CD14-positive monocyte (primary cell): ENCODE data around the gene NUS1. TPM values are rescaled to one million over a fixed set of nuclear protein-coding genes. Genes with fewer than 3 reads are reported as not detected.

Experiments
- DNase-seq, 3 donors: peaks; one replicate each; pipeline ENCODE4 v3.0.0-alpha.2; 2011 to 2022
- H2AFZ ChIP-seq: 2 replicates; pipeline ENCODE4 v1.6.0; 2012; ENCODE audit warnings: mild to moderate bottlenecking, low read depth, low read length, inconsistent platforms; ENCODE audit not compliant: insufficient read depth, poor library complexity, severe bottlenecking
- H3K27ac ChIP-seq, 2 donors: 1 replicate in 1 of 2; 2 replicates in 1 of 2; pipeline ENCODE4 v1.5.1; 2012 to 2013; ENCODE audit warnings: low read length in 2 of 2, control low read depth in 1 of 2, inconsistent platforms in 1 of 2, low read depth in 1 of 2, mild to moderate bottlenecking in 1 of 2
- H3K27me3 ChIP-seq, 2 donors: one replicate each; pipeline versions ENCODE4 v1.6.0 to v1.6.1; 2011 to 2013; ENCODE audit warnings: low read length in 2 of 2; ENCODE audit not compliant: control insufficient read depth in 2 of 2, insufficient read depth in 2 of 2
- H3K36me3 ChIP-seq, 2 donors: replicated peaks in 1 of 2; 1 replicate in 1 of 2; 2 replicates in 1 of 2; pipeline versions ENCODE4 v1.5.1 to v1.6.1; 2012 to 2013; ENCODE audit warnings: low read length in 2 of 2, control low read depth in 1 of 2, inconsistent platforms in 1 of 2, mild to moderate bottlenecking in 1 of 2; ENCODE audit not compliant: insufficient read depth in 2 of 2, control insufficient read depth in 1 of 2
- H3K4me1 ChIP-seq, 2 donors: 1 replicate in 1 of 2; 2 replicates in 1 of 2; pipeline versions ENCODE4 v1.5.1 to v1.6.1; 2012 to 2013; ENCODE audit warnings: low read length in 2 of 2, control low read depth in 1 of 2, inconsistent platforms in 1 of 2, mild to moderate bottlenecking in 1 of 2, moderate library complexity in 1 of 2; ENCODE audit not compliant: insufficient read depth in 2 of 2, control insufficient read depth in 1 of 2
- H3K4me2 ChIP-seq: replicated peaks from 2 replicates; pipeline ENCODE3; 2012; ENCODE audit warnings: low read length, moderate library complexity, mild to moderate bottlenecking; ENCODE audit not compliant: poor library complexity, severe bottlenecking; ENCODE audit errors: extremely low read depth
- H3K4me3 ChIP-seq, 3 experiments: fragments of 200-600 bp in 1 of 3; sonication (generic) in 1 of 3; replicated peaks in 1 of 3; 1 replicate in 2 of 3; 2 replicates in 1 of 3; pipeline ENCODE4 v1.5.1; 2011 to 2013; ENCODE audit warnings: low read length in 3 of 3, mild to moderate bottlenecking in 3 of 3, control low read depth in 2 of 3, low read depth in 2 of 3, inconsistent platforms in 1 of 3, moderate library complexity in 1 of 3
- H3K79me2 ChIP-seq: 2 replicates; pipeline ENCODE4 v1.6.0; 2012; ENCODE audit warnings: mild to moderate bottlenecking, control low read depth, inconsistent platforms, low read length, moderate library complexity; ENCODE audit not compliant: insufficient read depth
- H3K9ac ChIP-seq: 2 replicates; pipeline ENCODE4 v1.6.0; 2017; ENCODE audit warnings: low read length, mild to moderate bottlenecking; ENCODE audit not compliant: insufficient read depth, poor library complexity, severe bottlenecking
- H3K9me3 ChIP-seq, 2 donors: replicated peaks in 1 of 2; 1 replicate in 1 of 2; 2 replicates in 1 of 2; pipeline versions ENCODE4 v1.5.1 to v1.6.1; 2012 to 2013; ENCODE audit warnings: low read length in 2 of 2, control low read depth in 1 of 2; ENCODE audit not compliant: control insufficient read depth in 1 of 2, insufficient read depth in 1 of 2
- H4K20me1 ChIP-seq: 2 replicates; pipeline ENCODE4 v1.6.0; 2012; ENCODE audit warnings: mild to moderate bottlenecking, low read length, control low read depth, moderate library complexity; ENCODE audit not compliant: insufficient read depth
- H3K27ac Mint-ChIP-seq, 7 donors: one replicate each; pipeline ENCODE4 v1.8.0; 2020; ENCODE audit warnings: mild to moderate bottlenecking in 7 of 7, mixed read lengths in 7 of 7, moderate library complexity in 6 of 7, inconsistent platforms in 2 of 7
- H3K27me3 Mint-ChIP-seq, 3 donors: one replicate each; pipeline ENCODE4 v1.8.0; 2021 to 2022; ENCODE audit warnings: low read depth in 3 of 3, mild to moderate bottlenecking in 3 of 3, mixed read lengths in 3 of 3, moderate library complexity in 3 of 3, inconsistent platforms in 1 of 3
- H3K36me3 Mint-ChIP-seq, 2 donors: one replicate each; pipeline ENCODE4 v1.8.0; 2020; ENCODE audit warnings: mixed read lengths in 2 of 2, inconsistent platforms in 1 of 2, mild to moderate bottlenecking in 1 of 2
- H3K4me1 Mint-ChIP-seq: one replicate; pipeline ENCODE4 v1.8.0; 2020; ENCODE audit warnings: mild to moderate bottlenecking, mixed read lengths
- H3K4me3 Mint-ChIP-seq, 2 donors: one replicate each; pipeline ENCODE4 v1.8.0; 2020; ENCODE audit warnings: mild to moderate bottlenecking in 2 of 2, mixed read lengths in 2 of 2, moderate library complexity in 1 of 2
- H3K9me3 Mint-ChIP-seq, 7 donors: one replicate each; pipeline ENCODE4 v1.8.0; 2020 to 2022; ENCODE audit warnings: mixed read lengths in 7 of 7, mild to moderate bottlenecking in 6 of 7, moderate library complexity in 6 of 7, inconsistent platforms in 2 of 7
- WGBS: methylation state at CpG from one replicate; pipeline ENCODE4 v1.1.5; 2013; ENCODE audit warnings: missing lambda C conversion rate; ENCODE audit not compliant: insufficient coverage; 5-methylcytosine and 5-hydroxymethylcytosine counted together
- intact Hi-C, 2 donors: fragments of 100-400 bp; cut with micrococcal nuclease; formaldehyde crosslinking; loops; one replicate each; pipeline versions ENCODE4 v1.15.0 to v1.15.1; 2023
- polyA plus RNA-seq, 3 donors: library from polyadenylated mRNA; depleted of rRNA in 1 of 3; unstranded in 2 of 3; stranded (reverse) in 1 of 3; fragments of 300-500 nt in 2 of 3; fragments of >200 nt in 1 of 3; fragmentation: Illumina TruSeq in 2 of 3; gene quantifications; 1 replicate in 2 of 3; 2 replicates in 1 of 3; pipeline ENCODE4 v1.2.3, GENCODE V29; 2012 to 2021
- TF ChIP-seq, protein P1 (sequence below): fragments of 200-600 bp; IDR thresholded peaks from one replicate; pipeline ENCODE4 v1.8.0; 2022; ENCODE audit warnings: antibody characterized with exemption, mild to moderate bottlenecking

NUS1 gene
- polyA plus RNA-seq, 3 donors, result 8.7 to 16.8 (median 15.6) TPM

DNA sequence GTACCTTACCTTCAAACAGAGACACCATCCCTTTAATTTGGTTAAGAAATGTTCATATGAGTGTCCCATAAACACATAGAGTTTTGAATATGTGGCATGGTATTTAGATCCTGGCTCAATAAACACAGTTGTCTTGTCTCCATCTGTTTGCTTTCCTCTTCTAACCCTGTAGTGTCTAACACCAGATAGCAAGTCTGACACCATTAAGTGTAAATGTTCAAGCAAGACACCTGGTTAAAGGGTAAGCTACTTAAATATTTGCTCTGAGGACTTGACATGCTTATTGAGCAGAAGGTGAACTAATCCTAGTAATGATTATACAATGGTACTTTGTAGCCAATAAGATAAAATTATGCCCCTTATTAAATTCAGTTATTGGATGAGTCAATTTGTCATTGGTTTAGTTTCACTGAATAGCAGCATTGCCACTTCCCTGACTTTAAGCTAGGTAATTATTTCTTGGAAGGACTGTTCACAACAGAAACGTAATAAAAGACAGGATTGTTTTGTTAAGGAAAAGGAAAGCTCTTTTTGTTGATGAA is 46.1 kb upstream of the NUS1 start:
- H3K4me3 Mint-ChIP-seq, result no peak overlapping the region
- TF ChIP-seq, protein P1, sequence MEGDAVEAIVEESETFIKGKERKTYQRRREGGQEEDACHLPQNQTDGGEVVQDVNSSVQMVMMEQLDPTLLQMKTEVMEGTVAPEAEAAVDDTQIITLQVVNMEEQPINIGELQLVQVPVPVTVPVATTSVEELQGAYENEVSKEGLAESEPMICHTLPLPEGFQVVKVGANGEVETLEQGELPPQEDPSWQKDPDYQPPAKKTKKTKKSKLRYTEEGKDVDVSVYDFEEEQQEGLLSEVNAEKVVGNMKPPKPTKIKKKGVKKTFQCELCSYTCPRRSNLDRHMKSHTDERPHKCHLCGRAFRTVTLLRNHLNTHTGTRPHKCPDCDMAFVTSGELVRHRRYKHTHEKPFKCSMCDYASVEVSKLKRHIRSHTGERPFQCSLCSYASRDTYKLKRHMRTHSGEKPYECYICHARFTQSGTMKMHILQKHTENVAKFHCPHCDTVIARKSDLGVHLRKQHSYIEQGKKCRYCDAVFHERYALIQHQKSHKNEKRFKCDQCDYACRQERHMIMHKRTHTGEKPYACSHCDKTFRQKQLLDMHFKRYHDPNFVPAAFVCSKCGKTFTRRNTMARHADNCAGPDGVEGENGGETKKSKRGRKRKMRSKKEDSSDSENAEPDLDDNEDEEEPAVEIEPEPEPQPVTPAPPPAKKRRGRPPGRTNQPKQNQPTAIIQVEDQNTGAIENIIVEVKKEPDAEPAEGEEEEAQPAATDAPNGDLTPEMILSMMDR, result no peak
- no peaks in the 10 kb centered on the region for H3K4me1 ChIP-seq
- no peak overlapping the region for H3K27ac ChIP-seq
- H3K27me3 ChIP-seq, result no peaks in the 10 kb centered on the region
- H3K79me2 ChIP-seq, result no peaks in the 10 kb centered on the region
- intact Hi-C loops, result no loop called here
- DNase-seq, result no peak
- WGBS, result no CpG with 5 or more reads among the region's 1 CpG
- H2AFZ ChIP-seq, result no peak overlapping the region
- H3K36me3 ChIP-seq, result no peaks in the 10 kb centered on the region
- H3K9ac ChIP-seq, result no peak overlapping the region
- no peaks in the 10 kb centered on the region for H4K20me1 ChIP-seq
- no peaks in the 10 kb centered on the region for H3K36me3 Mint-ChIP-seq
- no peak overlapping the region for H3K27ac Mint-ChIP-seq
- no peak overlapping the region for H3K4me3 ChIP-seq
- peaks cover 5 to 10% of the 10 kb centered on the region in 2 donors for H3K9me3 ChIP-seq
- H3K9me3 Mint-ChIP-seq, result peaks cover 11 to 32% (median 18%) of the 10 kb centered on the region in 7 donors
- H3K4me1 Mint-ChIP-seq, result no peaks in the 10 kb centered on the region
- peaks cover 0 to 3% (median 2%) of the 10 kb centered on the region in 3 donors for H3K27me3 Mint-ChIP-seq
- no peak overlapping the region for H3K4me2 ChIP-seq

DNA sequence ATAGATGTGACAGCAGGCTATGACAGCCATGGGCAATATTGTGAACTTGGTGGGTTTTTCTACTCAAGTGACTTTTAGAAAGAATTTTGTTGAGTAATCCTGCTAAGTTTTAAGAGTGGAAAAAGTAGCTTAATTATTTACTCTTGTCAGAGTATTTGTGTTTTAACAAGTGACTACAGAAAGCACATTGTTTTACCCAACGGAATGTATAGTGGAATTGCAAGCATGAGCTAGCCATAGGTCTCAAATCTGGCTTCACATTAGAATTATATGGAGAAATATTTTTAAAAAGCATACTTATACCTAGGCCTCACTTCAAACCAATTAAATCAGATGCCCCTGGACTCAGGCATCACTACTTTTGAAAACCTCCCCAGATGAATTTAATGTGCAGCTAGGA is 37.5 kb upstream of the NUS1 start:
- Mint-ChIP-seq H3K4me3 (no peak overlapping the region), H3K27ac (no peak overlapping the region), H3K4me1 (no peaks in the 10 kb centered on the region), H3K27me3 (peaks cover 0 to 3% (median 2%) of the 10 kb centered on the region in 3 donors), H3K36me3 (no peaks in the 10 kb centered on the region), H3K9me3 (peaks cover 1 to 24% (median 3%) of the 10 kb centered on the region in 7 donors)
- no peak overlapping the region for H3K4me3 ChIP-seq
- H3K27ac ChIP-seq, result no peak overlapping the region
- WGBS, result no CpG with 5 or more reads among the region's 1 CpG
- no peaks in the 10 kb centered on the region for H3K27me3 ChIP-seq
- DNase-seq, result no peak
- H4K20me1 ChIP-seq, result no peaks in the 10 kb centered on the region
- no peaks in the 10 kb centered on the region for H3K36me3 ChIP-seq
- TF ChIP-seq, protein P1, result no peak
- H2AFZ ChIP-seq, result no peak overlapping the region
- H3K9me3 ChIP-seq, result no peaks in the 10 kb centered on the region
- H3K9ac ChIP-seq, result no peak overlapping the region
- intact Hi-C loops, result no loop called here
- H3K4me1 ChIP-seq, result no peaks in the 10 kb centered on the region
- H3K4me2 ChIP-seq, result no peak overlapping the region
- H3K79me2 ChIP-seq, result no peaks in the 10 kb centered on the region
